GM12801 (cell line): ENCODE results near the gene SYMPK.

Source experiments
- CTCF ChIP-seq: IDR thresholded peaks from one replicate; pipeline ENCODE4 v1.5.1; 2011; ENCODE audit warnings: control low read depth; ENCODE audit not compliant: insufficient read length; ENCODE audit errors: extremely low read depth

SYMPK gene

DNA sequence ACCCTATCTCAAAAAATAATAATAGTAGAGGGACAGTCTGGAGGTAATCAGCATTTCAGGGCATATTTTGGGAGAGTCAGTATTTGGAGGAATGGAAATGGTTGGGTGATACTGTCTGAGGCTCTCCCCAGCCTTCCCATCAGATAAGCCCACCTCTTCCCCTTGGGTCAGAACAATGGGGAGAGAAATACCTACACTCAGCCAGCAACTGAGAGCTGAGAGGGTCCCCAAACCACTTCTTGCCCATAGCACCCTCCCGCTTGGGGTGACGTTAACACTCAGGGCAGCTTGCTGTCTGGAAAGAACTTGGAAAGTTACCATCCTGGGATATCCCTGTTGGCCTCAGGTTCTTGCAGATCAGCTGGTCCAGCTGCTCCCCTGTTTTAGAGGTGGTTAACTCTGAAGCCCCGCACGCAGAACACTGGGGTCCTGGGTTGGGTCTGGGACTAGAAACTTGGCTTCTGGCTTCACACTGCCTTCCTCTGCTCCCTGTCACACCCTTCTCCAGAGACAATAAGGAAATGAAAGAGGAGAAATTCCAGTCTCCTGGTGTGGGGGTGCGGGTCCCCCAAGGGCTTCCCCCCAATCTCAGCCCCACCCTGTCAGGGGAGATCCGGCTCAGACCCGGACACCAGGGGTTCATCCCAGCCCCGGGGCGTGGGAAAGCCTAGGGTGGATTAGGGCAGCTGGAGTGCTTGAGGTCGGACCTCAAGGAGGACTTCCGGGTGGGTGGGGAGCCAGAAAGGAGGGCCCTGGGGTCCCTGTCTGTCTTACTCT lies 3.6 kb upstream of the SYMPK start:
- TF ChIP-seq CTCF = no peak

- no peak for TF ChIP-seq CTCF
Observed at GRCh38 chr19:45865269-45865948, 2.5 kb upstream of the SYMPK start.

- TF ChIP-seq CTCF = no peak
Observed at GRCh38 chr19:45864629-45865082, 1.7 kb upstream of the SYMPK start.

DNA sequence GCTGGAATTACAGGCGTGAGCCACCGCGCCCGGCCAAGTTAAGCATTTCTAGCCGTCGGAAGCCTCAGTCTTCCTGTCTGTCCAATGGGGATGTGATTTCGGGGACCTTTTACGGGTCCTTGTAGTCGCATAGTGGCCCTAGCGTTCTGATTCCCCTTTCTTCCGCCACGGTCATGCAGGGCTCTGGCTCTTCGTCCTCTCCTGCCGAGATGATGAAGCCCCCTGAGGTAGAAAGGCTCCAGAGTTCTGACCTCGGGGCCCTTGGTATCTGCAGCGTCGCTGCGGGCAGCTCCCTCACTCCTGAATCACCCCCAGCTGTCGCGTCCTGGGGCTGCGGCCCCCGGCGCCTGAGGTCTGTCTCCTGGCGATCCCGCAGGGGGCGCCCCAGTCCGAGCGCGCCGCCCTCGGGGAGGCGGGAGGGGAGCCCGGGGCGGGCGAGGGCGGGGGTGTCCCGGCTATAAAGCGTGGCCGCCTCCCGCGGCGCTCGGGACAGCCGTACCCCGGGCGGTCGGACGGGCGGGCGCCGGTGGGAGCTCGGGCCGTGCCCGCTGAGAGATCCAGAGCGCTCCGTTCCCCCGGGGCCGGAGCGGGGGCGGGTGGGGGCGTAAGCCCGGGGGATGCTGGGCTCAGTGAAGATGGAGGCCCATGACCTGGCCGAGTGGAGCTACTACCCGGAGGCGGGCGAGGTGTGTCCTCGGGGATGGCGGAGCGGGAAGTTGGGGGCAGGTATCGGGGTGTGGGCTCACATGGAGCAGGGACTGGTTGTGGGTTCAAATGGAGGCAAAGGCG lies 1.1 kb upstream of the SYMPK start, which contains the start of gene FOXA3:
TSS of gene FOXA3 (plus strand) at position 487 of the 789 bp plus-strand sequence. CDS start at position 618, 131 bp downstream.
- no peak for TF ChIP-seq CTCF

DNA sequence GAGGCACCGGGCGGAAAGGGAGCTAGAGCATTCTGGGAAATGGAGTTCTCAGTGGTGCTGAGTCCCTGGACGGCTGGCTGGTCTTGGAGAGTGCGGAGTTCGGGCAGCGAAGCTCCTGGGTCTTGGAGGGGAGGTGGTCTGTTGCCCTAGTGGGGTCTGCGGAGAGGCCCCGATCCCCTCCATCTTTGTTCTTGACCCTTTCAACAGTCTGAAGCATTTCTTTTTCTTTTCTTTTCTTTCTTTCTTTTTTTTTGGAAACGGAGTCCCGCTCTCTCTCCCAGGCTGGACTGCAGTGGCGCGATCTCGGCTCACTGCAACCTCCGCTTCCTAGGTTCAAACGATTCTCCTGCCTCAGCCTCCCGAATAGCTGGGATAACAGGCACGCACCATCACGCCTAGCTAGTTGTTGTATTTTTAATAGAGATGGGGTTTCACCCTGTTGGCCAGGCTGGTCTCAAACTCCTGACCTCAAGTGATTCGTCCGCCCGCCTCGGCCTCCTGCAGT lies 440 bp upstream of the SYMPK start:
- TF ChIP-seq CTCF = no peak

GRCh38 chr19:45862271-45862563 lies 730 bp downstream of the SYMPK start:
- TF ChIP-seq CTCF = no peak
